NCI-H82 treated with DMSO at 0.1 percent for 48 hours (cell line): Measurements from ENCODE around the gene GSG1.
A peak's percentile ranks its signal among the peaks of the same experiment; 100 is the strongest.
"Not testable (repeated sequence)": the region's sequence is repeated elsewhere in the genome, so short reads cannot be mapped to it uniquely, and the experiment has no call there.

ENCODE experiments used
- DNase-seq: peaks from one replicate; lab custom pipeline; 2025; ENCODE audit not compliant: unreplicated experiment; lab: John Stamatoyannopoulos, UW

Gene GSG1

DNA sequence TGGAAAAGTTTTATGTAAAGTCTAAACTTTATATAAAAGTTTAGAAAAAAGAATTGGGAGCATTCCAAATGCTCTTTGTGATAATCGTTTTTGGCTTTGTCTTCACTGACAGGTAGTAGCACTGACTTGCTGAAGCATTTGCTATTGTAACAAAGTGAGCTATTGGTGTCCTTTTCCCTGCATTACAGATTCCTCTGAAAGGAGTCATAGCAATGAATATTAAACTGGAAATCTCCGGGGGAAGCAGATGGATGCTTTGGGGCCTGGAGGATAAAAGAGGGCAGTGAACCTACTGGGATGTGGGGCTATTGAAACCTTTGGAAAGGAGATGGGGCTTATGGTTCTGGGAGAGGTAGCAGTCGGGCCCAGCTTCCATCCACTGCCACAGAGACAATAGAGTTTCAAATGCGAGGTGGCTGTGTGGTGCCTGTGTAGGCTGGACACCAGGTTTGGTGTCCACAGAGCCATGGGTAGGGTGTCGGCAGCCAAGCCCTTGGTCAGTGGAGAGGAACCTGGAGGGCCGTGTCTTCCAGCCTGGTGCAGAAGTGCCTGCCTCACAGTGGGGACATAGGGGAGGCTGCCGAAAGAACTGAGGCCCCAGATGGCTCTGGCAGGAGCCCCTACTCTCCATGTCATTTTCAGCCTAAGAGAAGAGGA is 10.1 kb downstream of the GSG1 start:
- peak; percentile 59 for DNase-seq

DNA sequence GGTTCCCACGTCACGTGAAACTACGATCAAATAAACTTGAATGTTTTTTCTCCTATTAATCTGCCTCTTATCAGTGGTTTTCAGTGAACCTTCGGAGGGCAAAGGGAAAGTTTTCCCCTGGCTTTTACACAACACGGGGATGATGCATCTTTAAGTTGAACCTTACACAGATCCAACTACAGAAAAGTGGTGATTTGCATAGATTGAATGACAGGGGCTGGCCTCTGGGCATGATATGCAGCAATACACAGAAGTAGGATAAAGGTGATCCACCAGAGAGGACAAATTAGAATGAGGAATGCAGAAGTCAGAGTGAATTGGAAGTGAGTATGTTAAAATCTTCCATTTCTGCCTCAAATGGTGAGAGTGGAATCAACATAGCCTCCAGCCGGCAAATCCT is 11.6 kb downstream of the GSG1 start:
- DNase-seq = no peak

DNA sequence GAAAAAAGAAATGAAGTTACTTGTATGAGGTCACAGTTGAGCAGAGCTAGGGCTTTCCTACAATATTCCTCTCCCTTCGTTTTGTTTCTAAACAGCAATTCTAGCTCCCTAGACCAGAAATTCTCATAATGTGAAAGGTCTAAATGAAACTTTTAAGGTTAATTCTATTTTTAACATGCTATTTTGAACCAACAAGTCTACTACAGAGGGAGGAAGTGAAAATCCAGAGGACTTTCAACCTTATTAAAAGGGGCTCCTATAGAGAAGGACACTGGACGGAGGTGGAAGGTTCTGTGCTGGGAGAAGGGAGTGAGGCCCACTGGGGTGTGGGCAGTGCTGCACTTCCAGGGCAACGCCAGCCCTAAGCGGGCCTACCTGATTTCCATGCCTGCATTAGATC is 13.4 kb downstream of the GSG1 start:
- DNase-seq = no peak

DNA sequence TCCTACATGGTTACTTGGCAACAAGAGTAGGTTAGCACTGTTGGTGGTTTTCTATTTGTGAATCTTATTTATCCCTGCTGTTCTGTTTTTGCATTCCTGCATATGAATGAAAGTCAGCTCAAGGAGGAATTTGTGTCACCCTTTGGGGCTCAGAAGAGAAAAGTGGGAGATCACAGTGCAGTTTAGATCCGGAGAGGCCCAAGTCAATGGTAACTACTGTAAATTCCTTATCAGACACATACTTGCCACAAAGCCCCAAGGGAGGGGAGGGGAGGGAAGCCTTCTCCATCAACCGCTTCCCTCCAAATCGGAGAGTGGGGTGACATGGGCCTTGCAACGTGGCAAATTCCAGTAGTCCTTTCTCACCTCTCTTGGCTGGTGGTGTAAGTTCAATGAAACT is 15.0 kb downstream of the GSG1 start:
- no peak for DNase-seq

DNA sequence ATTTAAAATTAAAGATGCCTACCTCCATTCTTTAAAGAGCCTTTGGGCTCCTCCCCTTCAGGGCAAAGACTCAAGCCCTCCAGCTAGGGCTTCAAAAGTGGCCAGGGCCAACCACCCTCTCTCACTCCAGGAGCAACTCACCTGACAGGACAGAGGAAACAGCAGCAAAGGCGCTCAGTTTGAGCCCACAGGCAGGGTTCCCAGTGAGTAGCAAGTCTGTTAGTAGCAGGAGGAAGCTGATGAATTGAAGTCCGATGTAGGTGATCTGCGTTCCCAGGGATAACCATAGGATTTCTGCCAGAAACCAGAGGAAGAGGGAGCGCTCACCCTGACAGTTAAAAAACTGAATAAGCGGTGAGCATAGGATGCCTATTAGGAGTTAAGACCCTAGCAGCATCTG is 15.7 kb downstream of the GSG1 start:
- DNase-seq = no peak

DNA sequence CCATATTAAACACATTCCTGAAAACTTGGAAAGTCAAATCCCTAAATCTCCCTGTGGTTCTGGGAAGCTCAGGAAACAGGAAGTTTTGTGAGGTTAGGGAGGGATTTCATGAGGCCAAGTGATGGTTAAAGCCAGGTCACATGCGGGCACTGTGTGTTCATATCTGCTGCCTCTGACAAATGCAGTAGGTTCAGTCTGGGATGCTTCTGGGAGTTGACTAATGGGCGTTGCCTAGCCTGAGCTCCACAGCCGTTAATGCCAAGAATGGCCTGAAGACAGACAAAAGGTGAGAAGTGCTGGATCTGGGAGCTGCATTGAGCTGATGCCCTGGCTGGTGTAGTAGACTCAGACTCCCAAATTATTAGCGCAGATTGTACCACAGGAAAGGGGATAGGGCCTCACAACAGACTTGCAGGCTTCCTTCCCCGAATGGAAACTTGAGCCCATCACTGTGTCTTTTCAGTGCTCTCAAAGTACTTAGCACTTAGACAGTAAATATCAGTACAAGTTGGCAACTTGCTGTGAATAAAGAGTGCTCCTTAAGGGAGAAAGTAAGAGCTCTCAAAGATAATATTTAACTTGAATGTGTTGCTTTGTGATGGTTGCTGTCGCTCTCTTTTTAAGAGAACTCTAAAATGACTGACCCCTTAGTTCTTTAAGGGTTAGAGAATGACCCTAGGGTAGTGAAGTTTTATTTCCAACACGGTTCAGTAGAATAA is 17.3 kb downstream of the GSG1 start:
- no peak for DNase-seq

DNA sequence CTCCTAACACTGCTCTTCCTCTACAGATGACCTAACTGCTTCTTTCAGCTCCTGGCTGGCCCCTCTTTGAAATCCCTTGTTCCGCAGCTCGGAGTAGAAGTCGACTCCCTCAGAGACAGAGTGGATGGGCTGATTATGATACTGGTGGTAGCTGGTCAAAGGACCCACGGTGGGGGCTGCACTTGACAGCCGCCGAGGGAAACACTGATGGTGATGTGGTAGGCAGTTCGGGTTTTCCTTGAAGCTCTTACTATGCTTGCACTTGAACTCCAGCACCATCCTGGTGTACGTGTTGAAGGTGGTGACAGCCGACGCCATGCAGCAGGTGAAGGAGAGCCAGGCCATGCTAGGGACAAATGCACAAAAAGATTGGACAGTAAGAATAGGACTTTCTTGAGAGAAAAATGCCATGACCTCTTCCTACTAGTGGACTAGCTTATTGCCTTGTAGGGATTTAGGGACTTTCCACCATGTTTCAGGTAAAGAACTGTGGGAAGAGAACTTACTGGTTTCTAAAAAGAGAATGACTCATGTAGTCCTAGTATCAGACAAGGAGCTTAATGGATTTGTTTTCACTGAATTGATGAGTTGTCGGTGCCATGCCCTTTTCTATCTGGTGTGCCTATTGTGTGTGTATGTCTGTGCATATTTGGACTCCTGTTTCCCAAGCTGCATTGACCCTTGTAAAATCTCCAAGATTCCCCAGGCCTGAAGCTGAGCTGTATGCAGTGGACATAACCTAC is 18.4 kb downstream of the GSG1 start:
- no peak for DNase-seq

DNA sequence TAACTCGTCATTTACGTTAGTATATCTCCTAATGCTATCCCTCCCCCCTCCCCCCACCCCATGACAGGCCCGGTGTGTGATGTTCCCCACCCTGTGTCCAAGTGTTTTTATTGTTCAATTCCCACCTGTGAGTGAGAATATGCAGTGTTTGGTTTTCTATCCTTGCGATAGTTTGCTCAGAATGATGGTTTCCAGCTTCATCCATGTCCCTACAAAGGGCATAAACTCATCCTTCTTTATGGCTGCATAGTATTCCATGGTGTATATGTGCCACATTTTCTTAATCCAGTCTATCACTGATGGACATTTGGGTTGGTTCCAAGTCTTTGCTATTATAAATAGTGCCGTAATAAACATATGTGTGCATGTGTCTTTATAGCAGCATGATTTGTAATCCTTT is 19.8 kb downstream of the GSG1 start:
- not testable (repeated sequence) for DNase-seq

DNA sequence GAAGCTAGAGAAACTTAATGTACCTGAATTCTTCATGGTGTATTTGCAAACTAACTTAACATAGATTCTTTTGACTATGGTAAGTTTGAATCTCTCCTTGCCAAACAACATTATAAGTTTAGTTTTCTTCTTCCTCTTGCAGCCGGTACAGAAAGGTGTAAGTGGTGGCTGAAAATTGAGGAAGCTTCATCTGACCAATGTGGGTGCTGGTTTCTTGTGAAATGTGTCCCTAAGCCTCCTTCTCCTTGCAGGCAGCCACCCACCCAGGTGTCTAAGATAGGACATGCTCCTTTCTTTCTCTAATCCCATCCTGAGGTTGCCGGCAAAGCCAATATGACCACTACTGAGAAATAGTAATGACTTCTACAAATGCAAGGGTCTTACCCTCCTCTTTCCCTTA is 20.6 kb downstream of the GSG1 start:
- DNase-seq = no peak

DNA sequence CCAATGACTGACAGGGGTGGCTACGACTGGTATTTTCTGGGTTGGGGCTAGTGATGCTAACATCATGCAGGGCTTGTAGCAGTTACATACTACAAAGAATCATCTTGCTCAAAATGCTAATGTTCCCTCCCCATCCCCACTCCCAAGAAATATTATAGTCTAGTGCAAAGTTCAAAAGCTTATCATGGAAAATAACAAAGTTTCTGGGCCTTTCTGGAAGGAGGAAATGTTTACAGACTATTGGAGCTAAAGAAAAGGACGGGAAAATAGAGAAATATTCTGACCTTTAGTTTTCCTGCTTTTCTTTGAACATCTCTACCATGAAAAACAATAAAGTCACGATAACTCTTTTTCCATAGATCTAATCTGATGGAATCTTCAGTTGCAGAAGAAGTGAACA is 23.2 kb downstream of the GSG1 start:
- no peak for DNase-seq

DNA sequence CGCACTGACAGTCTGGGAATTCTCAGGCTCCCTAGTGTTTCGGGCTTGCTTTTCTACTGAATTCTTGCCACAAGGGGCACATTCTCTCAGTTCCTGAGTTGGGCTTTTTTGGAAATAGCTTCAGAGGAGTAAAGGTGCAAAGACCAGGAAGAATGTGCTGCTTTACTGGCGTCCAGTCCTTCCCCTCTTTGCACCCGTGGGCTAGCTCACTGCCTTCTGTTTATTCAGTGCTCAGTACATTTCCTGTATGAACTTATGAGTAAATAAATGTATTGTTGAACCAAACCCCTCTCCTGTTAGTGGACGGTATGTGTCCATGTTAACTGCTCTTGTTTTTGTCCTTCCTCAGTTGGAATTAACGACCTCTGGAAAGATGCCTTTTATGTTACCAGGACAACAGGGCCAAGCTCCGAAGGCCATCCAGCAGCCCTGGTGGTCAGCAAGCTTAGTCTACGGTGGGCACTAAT is 24.0 kb downstream of the GSG1 start:
- no peak for DNase-seq

DNA sequence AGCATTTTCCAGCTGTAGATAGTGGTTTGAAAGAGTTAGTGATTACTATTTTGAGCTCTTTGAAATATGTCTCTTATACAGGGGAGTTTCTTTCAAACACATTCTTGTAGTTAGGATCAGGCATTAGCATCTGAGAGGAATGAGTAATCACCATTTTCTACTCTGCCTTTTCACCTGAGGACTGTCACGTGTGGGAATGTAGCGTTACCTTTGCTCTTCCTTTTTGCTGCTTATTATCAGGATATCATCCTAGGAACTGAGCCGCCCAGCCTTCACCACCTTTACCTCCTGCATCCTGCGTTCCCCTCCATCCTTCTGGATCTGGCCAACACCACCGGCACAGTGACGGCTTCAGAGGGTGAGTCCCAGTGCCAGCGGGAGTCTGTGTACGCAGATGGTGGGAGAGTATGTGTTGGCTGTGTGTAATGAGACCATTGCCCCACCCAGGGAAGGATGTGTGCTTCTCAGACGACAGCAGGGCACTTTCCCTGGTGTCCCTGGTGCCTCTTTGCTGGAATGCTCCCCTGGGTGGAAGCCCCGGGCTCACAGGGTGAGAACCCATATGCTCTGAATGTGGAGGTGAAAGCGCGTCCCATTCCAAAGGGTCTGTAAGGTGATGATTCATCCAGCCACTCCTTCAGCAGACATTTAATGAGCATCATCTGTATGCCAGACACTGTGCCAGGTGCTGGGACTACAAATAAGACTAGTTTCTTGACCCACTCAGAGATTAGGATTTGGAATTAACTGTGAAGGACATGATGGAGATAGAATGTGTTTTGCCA is 27.5 kb downstream of the GSG1 start:
- no peak for DNase-seq

DNA sequence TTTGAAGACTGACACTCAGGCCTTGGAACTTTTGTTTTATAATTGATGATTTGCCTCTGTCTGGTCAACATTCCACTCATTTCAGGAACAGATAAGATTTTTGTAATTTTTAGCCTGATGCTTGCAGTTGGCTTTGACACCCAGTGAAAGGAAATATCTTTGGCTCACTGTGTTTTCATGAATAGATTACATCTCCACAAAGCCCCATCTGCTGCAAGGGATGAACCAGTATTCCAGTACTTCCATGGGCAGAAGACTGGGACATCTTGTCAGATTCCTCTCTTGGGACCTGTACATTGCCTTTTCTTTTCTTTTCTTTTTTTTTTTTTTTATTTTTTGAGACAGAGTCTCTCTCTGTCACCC is 28.4 kb downstream of the GSG1 start:
- DNase-seq = peak; percentile 2

DNA sequence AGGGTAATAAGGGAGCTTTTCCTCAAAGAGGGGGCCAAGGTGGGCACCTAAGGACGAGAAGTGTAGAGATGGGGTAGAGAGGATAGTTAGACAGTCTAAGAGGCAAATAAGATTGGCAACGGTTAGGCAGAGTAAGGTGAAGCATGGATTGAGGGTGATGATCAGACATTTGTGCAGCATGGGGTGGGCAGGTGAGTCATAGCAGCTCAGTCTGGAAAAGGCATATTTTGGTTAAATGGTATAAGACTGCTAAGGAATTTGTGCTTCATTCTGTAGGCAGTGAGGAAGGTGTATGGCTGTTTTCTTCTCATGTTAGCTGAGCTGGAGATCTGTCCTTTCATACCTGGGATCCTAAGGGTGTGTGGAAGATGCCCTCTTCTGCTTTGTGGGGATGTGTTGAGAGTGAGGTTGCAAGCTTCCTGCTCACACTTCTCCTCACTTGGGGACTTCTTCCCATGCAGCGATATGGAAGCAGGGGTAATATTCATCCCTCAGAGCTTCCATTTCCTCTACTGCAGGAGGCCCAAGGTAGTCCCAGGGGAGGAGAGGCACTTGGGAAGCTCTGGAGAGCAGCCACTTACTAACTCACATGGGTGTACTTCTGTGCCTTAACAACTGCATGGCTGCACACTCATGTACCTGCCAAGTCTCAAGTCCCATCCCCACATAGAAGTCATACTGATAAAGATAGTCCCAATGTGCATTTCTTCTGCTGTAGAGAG is 28.9 kb downstream of the GSG1 start:
- DNase-seq = no peak

DNA sequence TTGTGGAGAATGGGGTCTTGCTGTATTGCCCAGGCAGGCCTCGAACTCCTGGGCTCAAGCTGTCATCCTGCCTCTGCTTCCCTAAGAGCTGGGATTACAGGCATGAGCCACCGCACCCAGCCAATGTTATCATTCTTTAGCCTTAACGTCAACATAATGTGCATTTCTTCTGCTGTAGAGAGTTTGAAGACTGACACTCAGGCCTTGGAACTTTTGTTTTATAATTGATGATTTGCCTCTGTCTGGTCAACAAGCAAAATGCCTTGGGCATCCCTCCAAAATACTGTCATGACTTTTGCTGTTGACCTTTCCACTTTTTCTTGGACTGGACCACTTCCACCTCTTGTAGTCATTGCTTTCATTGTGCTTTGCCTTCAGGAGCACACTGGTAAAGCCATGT is 30.3 kb downstream of the GSG1 start:
- DNase-seq = no peak

DNA sequence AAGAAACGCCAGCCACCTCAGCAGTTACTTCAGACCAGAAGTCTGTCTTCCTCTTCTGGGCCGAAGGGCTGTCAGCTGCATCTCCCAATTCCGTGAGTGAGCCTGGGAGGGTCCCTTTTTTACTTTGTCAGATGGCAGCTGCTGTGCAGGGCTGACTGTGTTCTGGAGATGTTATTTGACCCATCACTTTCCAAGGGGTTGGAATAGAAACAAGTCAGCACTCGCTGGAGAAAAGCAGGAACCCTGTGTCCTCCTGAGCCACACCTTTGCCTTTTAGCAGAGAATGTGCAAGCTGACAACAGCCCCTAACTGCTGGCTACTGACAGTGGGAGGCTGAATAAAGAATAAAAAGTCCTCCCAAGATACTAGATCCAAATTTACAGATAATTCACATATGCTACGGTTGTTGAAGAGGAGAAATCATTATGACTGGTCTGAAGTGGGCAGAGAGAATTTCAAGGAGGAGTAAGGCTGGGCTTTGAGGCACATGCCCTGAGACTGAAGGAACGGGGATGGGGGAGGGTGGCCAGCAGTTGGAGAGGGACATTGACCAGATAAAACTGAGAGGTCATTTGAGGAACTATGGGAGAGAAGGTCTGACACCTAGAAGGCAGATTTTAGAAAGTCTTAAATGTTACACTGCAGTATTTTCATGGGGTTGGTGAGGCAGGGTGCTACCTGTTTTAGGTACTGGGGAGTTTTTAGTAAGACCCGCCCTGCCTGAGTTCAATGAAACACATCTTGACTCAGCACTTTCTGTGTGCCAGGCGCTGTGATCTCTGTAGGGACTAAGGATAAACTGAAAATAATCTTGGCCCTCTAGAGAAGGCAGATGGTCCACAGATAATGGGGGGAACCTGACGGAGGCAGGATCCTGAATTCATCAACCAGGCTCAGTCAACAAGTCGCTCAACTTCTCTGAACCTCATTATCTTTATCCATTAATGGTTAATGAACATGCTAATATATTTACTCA is 31.9 kb downstream of the GSG1 start:
- DNase-seq = peak; percentile 70

DNA sequence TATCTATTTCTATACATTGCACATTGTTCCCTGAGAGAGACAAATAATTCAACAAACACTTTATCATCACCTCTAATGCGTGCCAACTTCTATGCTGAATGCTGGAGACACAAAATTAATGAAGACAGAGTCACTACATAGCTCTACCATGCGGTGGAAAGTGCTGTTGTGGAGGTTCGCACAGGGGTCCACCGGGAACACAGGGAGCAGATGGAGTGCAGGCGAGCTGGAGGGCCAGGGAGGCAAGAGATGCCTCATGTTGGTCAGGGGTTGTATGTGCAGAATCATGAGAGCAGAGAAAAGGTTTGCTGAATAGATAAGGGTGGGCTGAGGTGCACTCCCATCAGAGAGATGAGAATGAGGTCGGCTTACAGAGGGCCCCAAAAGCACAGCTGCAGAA is 34.1 kb downstream of the GSG1 start:
- DNase-seq = no peak

DNA sequence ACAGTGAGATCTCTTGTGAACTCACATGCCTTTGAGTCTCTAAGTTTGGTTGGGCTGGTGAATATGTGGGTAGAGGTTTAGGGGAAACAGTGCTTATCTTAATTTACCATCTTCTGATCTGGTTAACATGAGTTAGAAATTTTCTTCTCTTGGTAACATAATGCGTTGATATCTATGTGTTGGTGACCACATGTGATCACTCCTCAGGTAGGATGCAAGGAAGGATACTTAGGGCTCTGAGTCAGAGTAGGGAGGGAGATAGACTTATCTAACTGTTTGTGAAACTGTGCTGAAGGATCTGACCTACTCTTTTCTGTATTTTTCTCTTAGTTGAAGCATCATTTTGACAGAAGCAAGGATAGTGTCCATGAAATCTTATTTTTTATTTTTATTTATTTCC is 36.1 kb downstream of the GSG1 start:
- DNase-seq = no peak

DNA sequence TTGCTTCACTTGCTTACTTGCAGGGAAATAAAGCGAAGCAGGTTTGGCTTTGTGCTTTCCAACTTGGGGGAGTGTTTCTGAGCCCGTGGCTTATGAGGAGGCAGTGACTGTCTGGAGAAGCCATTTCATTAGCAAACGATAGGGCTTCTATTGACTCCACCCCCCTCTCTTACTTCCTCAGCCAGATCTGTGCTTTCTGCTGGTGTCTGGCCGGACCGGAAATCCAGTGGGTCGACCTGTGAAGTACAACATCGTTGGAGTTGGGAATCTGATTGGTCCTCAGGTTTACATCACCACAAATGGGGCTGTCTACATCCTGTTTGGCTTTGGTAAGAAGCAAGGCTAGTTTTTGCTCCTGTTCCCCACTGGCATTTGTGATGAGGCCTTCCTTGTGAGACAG is 37.0 kb downstream of the GSG1 start:
- DNase-seq = no peak

DNA sequence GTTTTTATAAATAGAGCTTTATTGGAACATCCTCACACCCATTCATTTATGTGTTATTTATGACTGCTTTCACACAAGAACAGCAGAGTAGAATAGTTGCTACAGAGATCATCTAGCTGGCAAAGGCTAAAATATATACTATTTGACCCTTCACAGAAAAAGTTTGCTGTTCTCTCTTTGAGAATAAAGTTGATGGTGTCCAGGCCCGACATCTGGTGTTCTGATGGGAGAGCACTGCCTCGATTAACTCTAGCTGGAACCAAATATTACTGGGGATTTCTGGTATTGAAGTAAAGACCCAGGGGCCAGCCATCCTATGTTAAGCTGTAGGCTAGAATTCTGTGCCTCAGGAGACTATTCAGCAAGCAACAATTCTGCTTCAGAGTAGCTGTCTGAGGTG is 37.5 kb downstream of the GSG1 start:
- DNase-seq = no peak
